ENCODE measurements around the gene VTI1A. TPM values are rescaled to one million over a fixed set of nuclear protein-coding genes. Genes with fewer than 3 reads are reported as not detected.

Gene VTI1A
- total and polyA plus RNA-seq, 2 of the 13 experiments (the other 11 are each of a cell fraction or from before 2014, with no cell fraction given): 11.7 to 32.7 TPM

DNA sequence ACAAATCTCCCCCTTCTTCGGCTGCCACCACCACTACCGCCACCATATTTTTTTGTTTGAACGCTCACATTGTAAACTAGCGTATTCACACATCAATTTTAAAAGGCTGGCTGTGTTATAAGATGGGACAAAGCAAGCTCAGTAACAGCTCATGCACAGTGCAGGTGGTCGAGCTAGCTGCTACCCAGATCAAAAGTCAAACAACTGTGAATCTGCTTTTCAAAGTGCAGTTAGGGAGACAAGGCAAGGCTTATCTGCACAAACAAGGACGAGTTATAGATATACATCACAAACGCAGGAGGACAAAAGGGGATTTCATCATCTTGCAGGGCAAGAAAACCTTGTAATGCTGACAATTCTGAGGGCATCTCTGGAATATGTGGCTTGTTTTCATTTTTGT lies 231.6 kb downstream of the VTI1A start (continued):
- TF ChIP-seq, protein P1, sequence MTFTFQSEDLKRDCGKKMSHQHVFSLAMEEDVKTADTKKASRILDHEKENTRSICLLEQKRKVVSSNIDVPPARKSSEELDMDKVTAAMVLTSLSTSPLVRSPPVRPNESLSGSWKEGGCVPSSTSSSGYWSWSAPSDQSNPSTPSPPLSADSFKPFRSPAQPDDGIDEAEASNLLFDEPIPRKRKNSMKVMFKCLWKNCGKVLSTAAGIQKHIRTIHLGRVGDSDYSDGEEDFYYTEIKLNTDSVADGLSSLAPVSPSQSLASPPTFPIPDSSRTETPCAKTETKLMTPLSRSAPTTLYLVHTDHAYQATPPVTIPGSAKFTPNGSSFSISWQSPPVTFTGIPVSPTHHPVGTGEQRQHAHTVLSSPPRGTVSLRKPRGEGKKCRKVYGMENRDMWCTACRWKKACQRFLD (CRISPR knock-in tag; IDR thresholded peaks at IDR 0.05; ENCODE audit: borderline replicate concordance): no peak
- TF ChIP-seq DMAP1 (CRISPR knock-in tag; IDR thresholded peaks at IDR 0.05) (peak; percentile 73; the same call in 1 of the 2 replicates), MBNL3 (CRISPR knock-in tag; conservative IDR thresholded peaks at IDR 0.05) (no peak), RELA (CRISPR knock-in tag; IDR thresholded peaks at IDR 0.05) (no peak), ZNF337 (CRISPR knock-in tag; IDR thresholded peaks at IDR 0.05; ENCODE audit: borderline replicate concordance, low read depth) (no peak), HNF4A (CRISPR knock-in tag; IDR thresholded peaks at IDR 0.05) (peak; percentile 87), CENPT (CRISPR knock-in tag; IDR thresholded peaks at IDR 0.05; ENCODE audit: low read depth) (no peak), GATAD1 (CRISPR knock-in tag; IDR thresholded peaks at IDR 0.05) (0 out of 2 replicates have a peak, but pooled peaks have one; percentile 23), TP53 (CRISPR knock-in tag; conservative IDR thresholded peaks at IDR 0.05) (no peak), ZNF256 (CRISPR knock-in tag; conservative IDR thresholded peaks at IDR 0.05) (no peak), GTF2F1 (IDR thresholded peaks at IDR 0.05; ENCODE audit: low read length) (no peak), NRL (CRISPR knock-in tag; IDR thresholded peaks at IDR 0.05; ENCODE audit: borderline replicate concordance) (no peak)
- TF ChIP-seq, protein P2, sequence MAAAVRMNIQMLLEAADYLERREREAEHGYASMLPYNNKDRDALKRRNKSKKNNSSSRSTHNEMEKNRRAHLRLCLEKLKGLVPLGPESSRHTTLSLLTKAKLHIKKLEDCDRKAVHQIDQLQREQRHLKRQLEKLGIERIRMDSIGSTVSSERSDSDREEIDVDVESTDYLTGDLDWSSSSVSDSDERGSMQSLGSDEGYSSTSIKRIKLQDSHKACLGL (CRISPR knock-in tag; IDR thresholded peaks at IDR 0.05): no peak
- TF ChIP-seq, protein P3, sequence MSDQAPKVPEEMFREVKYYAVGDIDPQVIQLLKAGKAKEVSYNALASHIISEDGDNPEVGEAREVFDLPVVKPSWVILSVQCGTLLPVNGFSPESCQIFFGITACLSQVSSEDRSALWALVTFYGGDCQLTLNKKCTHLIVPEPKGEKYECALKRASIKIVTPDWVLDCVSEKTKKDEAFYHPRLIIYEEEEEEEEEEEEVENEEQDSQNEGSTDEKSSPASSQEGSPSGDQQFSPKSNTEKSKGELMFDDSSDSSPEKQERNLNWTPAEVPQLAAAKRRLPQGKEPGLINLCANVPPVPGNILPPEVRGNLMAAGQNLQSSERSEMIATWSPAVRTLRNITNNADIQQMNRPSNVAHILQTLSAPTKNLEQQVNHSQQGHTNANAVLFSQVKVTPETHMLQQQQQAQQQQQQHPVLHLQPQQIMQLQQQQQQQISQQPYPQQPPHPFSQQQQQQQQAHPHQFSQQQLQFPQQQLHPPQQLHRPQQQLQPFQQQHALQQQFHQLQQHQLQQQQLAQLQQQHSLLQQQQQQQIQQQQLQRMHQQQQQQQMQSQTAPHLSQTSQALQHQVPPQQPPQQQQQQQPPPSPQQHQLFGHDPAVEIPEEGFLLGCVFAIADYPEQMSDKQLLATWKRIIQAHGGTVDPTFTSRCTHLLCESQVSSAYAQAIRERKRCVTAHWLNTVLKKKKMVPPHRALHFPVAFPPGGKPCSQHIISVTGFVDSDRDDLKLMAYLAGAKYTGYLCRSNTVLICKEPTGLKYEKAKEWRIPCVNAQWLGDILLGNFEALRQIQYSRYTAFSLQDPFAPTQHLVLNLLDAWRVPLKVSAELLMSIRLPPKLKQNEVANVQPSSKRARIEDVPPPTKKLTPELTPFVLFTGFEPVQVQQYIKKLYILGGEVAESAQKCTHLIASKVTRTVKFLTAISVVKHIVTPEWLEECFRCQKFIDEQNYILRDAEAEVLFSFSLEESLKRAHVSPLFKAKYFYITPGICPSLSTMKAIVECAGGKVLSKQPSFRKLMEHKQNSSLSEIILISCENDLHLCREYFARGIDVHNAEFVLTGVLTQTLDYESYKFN (CRISPR knock-in tag; conservative IDR thresholded peaks at IDR 0.05): peak; percentile 89
- TF ChIP-seq, protein P4, sequence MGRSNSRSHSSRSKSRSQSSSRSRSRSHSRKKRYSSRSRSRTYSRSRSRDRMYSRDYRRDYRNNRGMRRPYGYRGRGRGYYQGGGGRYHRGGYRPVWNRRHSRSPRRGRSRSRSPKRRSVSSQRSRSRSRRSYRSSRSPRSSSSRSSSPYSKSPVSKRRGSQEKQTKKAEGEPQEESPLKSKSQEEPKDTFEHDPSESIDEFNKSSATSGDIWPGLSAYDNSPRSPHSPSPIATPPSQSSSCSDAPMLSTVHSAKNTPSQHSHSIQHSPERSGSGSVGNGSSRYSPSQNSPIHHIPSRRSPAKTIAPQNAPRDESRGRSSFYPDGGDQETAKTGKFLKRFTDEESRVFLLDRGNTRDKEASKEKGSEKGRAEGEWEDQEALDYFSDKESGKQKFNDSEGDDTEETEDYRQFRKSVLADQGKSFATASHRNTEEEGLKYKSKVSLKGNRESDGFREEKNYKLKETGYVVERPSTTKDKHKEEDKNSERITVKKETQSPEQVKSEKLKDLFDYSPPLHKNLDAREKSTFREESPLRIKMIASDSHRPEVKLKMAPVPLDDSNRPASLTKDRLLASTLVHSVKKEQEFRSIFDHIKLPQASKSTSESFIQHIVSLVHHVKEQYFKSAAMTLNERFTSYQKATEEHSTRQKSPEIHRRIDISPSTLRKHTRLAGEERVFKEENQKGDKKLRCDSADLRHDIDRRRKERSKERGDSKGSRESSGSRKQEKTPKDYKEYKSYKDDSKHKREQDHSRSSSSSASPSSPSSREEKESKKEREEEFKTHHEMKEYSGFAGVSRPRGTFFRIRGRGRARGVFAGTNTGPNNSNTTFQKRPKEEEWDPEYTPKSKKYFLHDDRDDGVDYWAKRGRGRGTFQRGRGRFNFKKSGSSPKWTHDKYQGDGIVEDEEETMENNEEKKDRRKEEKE (IDR thresholded peaks at IDR 0.05): no peak
- TF ChIP-seq, protein P5, sequence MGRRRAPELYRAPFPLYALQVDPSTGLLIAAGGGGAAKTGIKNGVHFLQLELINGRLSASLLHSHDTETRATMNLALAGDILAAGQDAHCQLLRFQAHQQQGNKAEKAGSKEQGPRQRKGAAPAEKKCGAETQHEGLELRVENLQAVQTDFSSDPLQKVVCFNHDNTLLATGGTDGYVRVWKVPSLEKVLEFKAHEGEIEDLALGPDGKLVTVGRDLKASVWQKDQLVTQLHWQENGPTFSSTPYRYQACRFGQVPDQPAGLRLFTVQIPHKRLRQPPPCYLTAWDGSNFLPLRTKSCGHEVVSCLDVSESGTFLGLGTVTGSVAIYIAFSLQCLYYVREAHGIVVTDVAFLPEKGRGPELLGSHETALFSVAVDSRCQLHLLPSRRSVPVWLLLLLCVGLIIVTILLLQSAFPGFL (CRISPR knock-in tag; IDR thresholded peaks at IDR 0.05): no peak
- TF ChIP-seq, protein P6, sequence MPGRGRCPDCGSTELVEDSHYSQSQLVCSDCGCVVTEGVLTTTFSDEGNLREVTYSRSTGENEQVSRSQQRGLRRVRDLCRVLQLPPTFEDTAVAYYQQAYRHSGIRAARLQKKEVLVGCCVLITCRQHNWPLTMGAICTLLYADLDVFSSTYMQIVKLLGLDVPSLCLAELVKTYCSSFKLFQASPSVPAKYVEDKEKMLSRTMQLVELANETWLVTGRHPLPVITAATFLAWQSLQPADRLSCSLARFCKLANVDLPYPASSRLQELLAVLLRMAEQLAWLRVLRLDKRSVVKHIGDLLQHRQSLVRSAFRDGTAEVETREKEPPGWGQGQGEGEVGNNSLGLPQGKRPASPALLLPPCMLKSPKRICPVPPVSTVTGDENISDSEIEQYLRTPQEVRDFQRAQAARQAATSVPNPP (CRISPR knock-in tag; IDR thresholded peaks at IDR 0.05): no peak

Measured in HepG2 (cell line).